ENCODE results near the gene GOLM1. TPM values are rescaled to one million over a fixed set of nuclear protein-coding genes. Genes with fewer than 3 reads are reported as not detected.

GOLM1 gene
- total RNA-seq, 1 experiment from 2014 or later: 71.6 TPM

- H3K36me3 Mint-ChIP-seq (ENCODE audit: insufficient read depth in 1 of 3, low read depth in 3 of 3): peaks cover 7 to 8% (median 7%) of the 10 kb centered on the region in 3 experiments; a peak in 5 of 7 replicates
- Histone ChIP-seq H2AFZ (ENCODE audit: low read length) (no peak overlapping the region), H3K9me3 (ENCODE audit: control insufficient read depth, low read depth, low read length) (no peaks in the 10 kb centered on the region), H3K14ac (ENCODE audit: insufficient read depth, low read length) (no peak overlapping the region; the same call in 1 of the 2 replicates), H3K4me1 (ENCODE audit: insufficient read depth, low read length) (peaks cover 3% of the 10 kb centered on the region), H3K4me2 (ENCODE audit: insufficient read depth, insufficient read length, low read length) (no peak overlapping the region), H3K56ac (ENCODE audit: insufficient read length, low read depth, low read length) (no peak overlapping the region), H3K23me2 (ENCODE audit: insufficient read length, low read depth, low read length, poor library complexity, severe bottlenecking) (no peaks in the 10 kb centered on the region), H3K27ac (ENCODE audit: insufficient read length, low read depth, low read length) (no peak overlapping the region), H3K4ac (ENCODE audit: low read depth, low read length) (no peak overlapping the region), H3K79me1 (ENCODE audit: insufficient read depth, low read depth, low read length, poor library complexity, severe bottlenecking) (no peaks in the 10 kb centered on the region), H2AK5ac (ENCODE audit: insufficient read length, low read length) (no peak overlapping the region), H2BK20ac (ENCODE audit: low read depth, low read length, poor library complexity, severe bottlenecking) (no peak overlapping the region), H2BK12ac (ENCODE audit: insufficient read length, low read depth, low read length) (no peak overlapping the region), H3K23ac (ENCODE audit: insufficient read length, low read depth, low read length) (no peak overlapping the region), H3K79me2 (ENCODE audit: insufficient read depth, low read length) (no peaks in the 10 kb centered on the region), H3K18ac (ENCODE audit: insufficient read length, low read depth, low read length) (no peak overlapping the region), H4K91ac (ENCODE audit: insufficient read length, low read depth, low read length) (no peak overlapping the region), H4K20me1 (ENCODE audit: control insufficient read depth, insufficient read depth, insufficient read length) (no peaks in the 10 kb centered on the region), H4K8ac (replicated peaks; ENCODE audit: insufficient read length, low read depth, low read length) (no peak overlapping the region), H3T11ph (ENCODE audit: low read length) (no peak overlapping the region), H3K9ac (ENCODE audit: extremely low read depth, insufficient read length, low read length) (no peak overlapping the region), H4K5ac (ENCODE audit: insufficient read length, low read depth, low read length) (no peak overlapping the region), H2BK15ac (ENCODE audit: low read depth, low read length) (no peak overlapping the region), H2BK120ac (ENCODE audit: low read depth, low read length, poor library complexity, severe bottlenecking) (no peak overlapping the region), H3K27me3 (ENCODE audit: insufficient read depth, low read length) (no peaks in the 10 kb centered on the region), H2BK5ac (ENCODE audit: insufficient read length, low read length) (no peak overlapping the region)
- H3K27ac Mint-ChIP-seq: peak overlapping the region; percentile 3 to 86 (median 9); a peak in 1 of 7 replicates
- H3K27me3 Mint-ChIP-seq (ENCODE audit: low read depth): no peaks in the 10 kb centered on the region
- no peak overlapping the region for H3K4me3 Mint-ChIP-seq
- peaks cover 24 to 32% of the 10 kb centered on the region in 2 experiments for H3K4me1 Mint-ChIP-seq
- no peaks in the 10 kb centered on the region for H3K9me3 Mint-ChIP-seq
- TF ChIP-seq CTCF (conservative IDR thresholded peaks at IDR 0.05): no peak
- WGBS (ENCODE audit: extremely low coverage, insufficient read length, low lambda C conversion rate): no CpG with 5 or more reads among the region's 16 CpGs
- no peak for DNase-seq
Measured at GRCh38 chr9:86062845-86063693, 36.3 kb downstream of the GOLM1 start.

Measured in H9 (cell line).